NT2/D1 (cell line): ENCODE data around the gene TENM4.

Experiments used
- SUZ12 ChIP-seq: IDR thresholded peaks from 2 replicates; pipeline ENCODE4 v1.6.1; 2011; ENCODE audit not compliant: insufficient read length, insufficient read depth; ENCODE audit errors: extremely low read depth
- YY1 ChIP-seq: IDR thresholded peaks from 2 replicates; pipeline ENCODE4 v1.6.1; 2011; ENCODE audit not compliant: insufficient read length, insufficient read depth
- ZNF274 ChIP-seq: IDR thresholded peaks from 2 replicates; pipeline ENCODE4 v1.6.1; 2011; ENCODE audit warnings: mild to moderate bottlenecking, low read depth, low read length

DNA sequence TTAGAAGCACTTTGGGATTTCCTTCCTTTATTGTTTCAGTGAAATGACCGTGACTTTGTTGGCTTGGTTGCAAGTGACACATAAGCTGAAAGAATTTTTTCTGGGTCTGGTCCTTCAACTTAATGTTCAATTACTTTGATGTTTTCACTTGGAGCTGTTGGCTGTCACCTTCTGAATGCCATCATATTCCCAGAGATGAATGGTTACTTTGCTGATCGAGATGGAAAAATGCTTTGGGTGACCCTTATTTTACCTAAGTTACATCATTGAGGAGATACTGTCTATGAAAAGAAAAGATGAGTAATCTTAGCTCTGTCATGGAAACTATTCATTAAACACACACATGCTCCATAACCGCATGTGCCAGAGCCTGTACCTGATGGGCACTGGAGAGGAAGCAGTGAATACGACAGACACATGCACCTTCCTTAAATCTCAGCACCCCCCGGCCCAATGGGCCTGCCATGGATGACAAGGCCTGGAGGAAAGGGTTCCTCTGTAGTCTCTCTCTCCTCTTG lies 76.9 kb downstream of the TENM4 start:
- no peak for TF ChIP-seq YY1
- no peak for TF ChIP-seq ZNF274
- TF ChIP-seq SUZ12, result no peak
